Measurements from ENCODE around the gene ACCS.

The ACCS gene

DNA sequence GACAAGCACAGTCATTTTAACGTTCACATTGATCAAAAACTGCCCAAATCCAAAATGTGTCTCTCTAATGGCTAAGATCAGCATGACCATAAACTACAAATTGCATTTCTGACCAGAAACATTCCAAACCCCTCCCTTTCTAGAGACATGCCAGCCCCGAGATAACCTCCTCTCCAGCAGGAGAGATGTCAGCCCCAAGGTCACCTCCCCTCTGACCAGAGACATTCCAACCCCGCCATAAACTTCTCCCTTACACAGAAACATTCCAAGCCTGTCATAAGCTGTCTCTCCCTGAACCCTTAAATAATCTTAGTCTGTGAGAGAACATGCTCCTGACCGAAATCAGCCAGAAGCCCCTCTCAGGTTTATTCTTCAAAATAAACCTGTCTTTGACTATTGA is 22.8 kb downstream of the ACCS start:
- in situ Hi-C loops (cut with MboI; ENCODE audit: low sequenced_read_pairs), result no loop called here

DNA sequence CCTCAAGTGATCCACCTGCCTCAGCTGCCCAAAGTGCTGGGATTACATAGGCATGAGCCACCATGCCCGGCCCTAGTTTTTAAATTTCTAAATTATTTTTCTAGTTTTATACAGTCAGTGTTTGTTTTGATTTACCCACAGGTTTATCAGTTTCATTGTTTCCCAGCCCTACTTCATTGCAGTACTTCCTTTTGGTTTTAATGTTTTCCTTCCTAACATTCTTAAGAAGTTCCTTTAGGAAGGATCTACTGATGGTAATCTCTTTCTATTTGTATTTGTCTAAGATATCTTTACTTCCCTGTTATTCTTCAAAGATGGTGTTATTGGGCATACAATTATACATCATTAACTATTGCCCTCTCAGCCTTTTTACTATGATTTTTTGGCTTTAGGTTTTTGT is 24.5 kb downstream of the ACCS start:
- in situ Hi-C loops (cut with MboI; ENCODE audit: low sequenced_read_pairs), result no loop called here

DNA sequence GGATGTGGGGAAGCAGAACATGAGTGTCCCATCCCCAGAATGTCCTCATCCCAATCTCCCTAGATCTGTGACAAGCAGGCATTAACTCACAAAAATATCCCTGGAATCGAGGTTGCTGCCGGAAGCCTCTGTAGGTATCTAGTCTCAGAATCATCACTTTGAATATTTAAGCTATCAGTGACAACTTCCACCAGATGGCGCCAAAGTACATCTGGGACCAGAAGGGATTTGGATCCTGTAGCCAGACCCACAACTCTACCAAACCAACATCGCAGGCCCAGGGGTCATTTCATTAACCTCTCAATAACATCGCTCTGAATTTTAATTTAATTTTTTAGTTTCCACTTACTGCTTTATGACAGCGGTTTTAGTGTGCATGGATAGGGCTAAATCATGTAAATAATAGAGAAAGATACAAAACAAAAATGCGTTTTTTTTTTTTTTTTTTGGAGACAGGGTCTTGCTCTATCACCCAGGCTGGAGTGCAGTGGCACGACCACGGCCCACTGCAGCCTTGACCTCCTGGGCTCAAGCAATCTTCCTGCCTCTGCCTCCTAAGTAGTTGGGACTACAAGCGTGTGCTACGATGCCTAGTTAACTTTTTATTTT is 28.3 kb downstream of the ACCS start:
- in situ Hi-C loops (cut with MboI; ENCODE audit: low sequenced_read_pairs), result no loop called here

DNA sequence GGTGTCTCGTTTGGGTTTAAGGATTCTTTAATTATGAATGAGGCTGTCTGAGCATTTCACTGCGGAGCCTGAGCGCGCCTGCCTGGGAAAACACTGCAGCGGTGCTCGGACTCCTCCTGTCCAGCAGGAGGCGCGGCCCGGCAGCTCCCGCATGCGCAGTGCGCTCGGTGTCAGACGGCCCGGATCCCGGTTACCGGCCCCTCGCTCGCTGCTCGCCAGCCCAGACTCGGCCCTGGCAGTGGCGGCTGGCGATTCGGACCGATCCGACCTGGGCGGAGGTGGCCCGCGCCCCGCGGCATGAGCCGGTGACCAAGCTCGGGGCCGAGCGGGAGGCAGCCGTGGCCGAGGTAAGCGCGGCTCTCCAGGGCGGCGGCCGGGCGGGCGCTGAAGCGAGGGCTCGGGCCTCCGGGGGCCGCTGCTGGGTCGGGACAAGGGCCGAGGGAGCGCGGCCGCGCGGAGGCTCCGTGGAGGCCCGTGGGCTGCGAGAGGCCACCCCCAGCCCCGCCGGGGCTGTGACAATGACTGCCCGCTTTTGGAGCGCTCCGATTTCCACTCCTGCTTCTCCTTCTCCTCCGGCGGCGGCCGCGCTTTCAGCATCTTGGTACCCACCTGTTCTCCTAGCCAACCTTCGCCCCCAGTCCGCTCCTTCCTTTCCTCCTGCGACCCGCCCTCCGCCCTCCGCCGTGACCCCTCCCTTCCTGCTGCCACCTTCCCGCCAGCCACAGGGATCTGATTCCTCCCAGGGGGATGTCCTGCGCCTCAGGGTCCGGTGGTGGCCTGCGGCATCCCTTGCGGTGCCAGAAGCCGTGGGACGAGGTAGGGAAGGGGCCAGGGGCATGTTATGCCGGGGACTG is 29.7 kb downstream of the ACCS start, which contains the start of gene EXT2:
TSS of gene EXT2 (plus strand) at position 173 of the 854 bp plus-strand sequence. CDS start 12,035 bp downstream, outside the sequence.
- in situ Hi-C loops (cut with MboI; ENCODE audit: low sequenced_read_pairs), result no loop called here

DNA sequence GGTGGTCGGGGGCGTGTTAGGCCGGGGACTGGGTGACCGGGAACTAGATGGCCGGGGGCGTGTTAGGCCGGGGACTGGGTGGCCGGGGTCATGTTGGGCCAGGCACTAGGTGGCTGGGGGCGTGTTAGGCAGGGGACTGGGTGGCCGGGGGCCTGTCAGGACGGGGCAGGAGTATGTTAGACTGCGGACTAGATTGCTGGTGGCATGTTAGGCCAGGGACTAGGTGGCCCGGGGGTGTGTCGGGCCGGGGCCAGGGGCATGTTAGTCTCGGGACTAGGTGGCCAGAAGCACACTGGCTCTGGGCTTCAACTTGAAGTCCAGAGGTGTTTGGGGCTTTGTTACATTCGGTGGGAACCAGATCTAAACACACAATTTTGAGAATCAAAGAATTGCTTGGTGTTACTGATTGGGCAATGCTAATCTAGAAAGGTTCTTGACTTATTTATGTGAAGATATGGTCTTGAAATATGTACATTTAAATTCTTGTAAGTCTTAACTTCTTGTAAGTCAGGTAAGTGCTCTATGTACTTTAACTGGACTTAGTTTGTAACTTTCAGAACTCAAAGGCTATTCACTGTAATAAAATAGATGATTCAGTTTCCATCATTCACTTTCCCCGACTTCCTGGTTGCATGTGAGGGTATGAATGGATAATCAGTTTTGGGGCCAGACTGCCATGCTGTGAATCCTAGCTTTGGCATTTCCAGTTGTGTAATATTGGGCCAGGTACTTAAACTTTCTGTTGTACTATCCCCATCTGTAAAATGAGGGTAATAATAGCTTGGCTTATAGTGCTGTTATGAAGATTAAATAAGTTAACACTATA is 30.5 kb downstream of the ACCS start:
- in situ Hi-C loops (cut with MboI; ENCODE audit: low sequenced_read_pairs), result no loop called here

DNA sequence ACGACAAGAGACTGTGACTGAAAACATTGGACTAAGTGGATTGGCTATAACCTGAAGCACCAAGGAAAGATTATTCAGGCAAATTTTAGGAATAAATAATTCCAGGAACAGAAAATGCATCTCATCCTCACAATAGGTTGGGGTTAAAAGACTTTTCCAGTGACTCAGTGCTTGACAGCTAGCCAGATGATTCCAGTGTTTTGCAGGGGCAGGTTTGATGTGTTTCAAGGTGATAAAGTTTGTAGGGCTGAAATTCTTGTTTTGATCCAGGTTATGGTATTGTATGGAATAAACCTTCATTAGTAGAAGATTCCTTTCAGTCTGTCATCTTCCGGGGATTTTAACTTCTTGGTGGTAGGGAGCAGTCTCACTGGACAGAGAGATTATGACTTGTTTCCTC is 31.8 kb downstream of the ACCS start:
- in situ Hi-C loops (cut with MboI; ENCODE audit: low sequenced_read_pairs), result no loop called here

DNA sequence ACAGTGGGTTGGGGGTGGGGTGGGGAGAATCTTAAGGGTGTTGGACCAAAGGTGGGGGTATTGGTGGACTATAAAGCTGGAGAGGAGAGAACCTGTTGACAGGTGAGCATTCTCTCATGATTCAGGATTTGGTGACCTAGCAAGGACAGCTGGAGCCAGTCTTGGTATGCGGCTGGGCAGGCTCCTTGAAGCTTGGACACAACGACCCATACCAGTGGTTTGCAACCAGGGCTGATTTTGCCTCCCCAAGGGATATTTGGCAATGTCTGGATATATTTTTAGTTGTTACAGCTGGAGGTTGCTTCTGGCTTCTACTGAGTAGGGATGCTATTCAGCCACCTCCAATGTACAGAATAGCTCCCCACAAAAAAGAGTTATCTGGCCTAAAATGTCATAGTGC is 35.0 kb downstream of the ACCS start:
- in situ Hi-C loops (cut with MboI; ENCODE audit: low sequenced_read_pairs), result no loop called here

DNA sequence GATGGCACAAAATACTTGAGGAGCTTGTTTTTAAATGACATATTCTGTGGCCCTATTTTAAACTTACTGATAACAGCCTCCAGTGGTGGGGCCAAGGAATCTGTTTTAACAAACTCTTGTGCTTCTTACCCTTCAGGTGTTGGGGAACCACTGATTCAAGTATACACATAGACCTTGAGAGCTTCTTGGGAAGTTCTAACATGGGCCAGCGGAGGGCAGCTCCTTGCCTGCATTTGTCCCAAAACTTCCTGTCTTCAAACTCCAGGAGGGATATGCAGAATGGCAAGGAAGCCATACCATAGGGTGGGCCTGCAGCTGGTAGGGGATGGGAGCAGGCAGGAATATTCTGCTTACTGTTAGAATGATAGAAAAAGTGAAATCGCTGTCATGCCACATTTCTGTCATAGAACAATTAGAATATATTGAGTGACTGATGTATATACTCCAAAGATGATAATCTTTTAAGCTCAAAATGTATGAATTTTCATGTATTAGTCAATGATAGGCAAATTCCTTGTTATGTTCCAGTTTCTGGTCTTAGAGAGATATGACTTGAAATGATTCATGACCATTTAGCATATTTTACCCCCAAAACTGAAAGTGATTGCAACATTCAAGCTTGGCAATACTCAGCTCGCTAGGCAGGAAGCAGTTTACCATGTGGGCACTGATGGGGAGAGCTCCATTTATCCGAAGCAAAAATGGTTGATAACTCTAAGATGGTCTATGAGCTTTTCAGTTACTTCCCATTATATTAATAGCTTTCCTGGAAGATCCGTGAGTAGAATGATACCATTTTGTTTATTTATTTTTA is 38.6 kb downstream of the ACCS start:
- in situ Hi-C loops (cut with MboI; ENCODE audit: low sequenced_read_pairs), result no loop called here

DNA sequence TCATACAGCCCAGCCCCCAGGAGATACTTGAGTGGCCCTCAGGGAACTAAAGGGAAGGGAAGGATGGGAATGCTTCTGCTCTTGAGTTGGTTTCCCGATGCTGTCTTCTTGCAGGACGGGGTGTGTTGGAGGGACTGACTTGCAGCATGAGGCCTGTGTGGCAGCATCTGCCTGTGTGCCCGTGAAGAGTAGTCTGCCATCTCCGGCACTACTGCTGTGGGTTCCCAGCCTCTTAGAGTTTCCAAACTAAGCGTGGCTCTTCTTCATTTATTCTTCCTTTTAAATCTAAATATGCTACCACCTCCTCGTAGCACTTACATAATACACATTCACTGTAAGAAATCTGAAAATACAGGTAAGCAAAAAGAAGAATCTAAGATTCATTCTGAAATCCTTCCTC is 42.2 kb downstream of the ACCS start:
- in situ Hi-C loops (cut with MboI; ENCODE audit: low sequenced_read_pairs), result no loop called here

DNA sequence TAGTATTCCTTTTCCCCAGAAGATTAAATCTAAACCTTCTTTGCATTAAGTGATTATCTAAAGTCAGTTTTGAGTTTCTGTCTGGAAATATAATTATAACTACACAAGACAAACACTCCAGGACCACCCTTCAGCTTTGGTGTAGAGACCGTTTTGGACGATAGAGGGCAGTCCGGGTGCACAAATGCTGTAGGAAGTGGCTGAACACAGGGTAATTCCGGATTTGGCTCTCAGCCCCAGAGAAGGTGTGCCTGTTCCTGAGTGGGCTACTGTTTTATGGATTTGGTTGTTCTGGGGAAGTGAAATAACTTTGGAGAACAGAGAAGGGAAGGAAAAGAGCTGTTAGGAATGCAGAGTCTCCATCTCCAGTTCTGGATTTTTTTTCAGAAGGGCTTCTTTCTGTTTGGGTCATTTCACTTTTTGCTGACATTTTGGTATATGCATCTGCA is 44.2 kb downstream of the ACCS start:
- in situ Hi-C loops (cut with MboI; ENCODE audit: low sequenced_read_pairs), result no loop called here

DNA sequence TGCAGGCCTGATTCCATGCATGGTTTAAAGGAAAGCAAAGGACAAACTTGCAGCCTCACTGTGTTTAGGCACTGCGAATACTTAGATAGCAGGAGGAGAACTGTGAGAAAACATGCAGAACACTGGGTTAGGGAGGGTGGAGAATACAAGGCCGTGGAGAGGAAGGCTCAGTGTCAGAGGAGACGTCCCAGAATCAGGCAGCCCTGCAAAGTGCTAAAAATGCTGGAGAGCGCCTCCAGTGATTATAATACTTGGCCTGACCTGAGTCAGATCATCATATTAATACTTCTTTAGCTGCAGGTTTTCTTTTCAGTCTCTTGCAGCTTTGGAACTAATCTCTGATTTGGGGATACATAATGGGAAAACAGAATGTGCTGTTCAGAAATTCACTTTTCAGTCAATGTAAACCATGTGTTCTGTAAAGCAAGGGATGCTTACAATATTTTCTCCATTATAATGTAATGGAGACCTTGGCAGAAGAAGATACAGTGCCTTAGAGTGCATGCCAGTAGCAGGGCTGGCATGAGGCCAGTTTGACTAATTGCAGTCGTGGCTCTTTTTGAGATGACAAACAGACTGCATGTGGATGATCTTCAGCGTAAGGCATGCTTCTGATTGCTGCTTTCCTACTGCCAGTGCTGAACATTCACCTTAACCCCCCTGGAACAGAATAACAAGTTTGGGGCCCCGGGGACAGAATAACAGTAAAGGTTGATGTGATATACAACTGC is 46.2 kb downstream of the ACCS start:
- in situ Hi-C loops (cut with MboI; ENCODE audit: low sequenced_read_pairs), result no loop called here

DNA sequence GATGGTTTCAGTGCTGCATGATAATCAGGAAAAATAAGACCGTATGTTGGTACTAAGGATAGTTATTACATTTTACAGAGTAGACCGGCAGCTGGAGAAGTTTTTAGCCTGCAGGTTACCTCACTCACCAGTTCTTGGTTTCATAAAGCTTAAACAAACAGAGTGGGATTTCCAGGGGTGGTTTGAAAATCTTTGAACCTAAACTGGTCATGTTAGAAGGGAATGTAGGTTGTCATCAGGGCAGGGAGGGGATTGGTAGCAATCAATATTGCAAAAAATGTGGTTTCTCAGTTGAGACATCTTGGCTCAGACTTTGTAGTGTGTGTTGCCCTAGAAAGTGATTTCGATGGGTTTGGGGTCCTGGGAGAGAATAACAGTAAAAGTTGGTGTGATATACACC is 46.9 kb downstream of the ACCS start:
- in situ Hi-C loops (cut with MboI; ENCODE audit: low sequenced_read_pairs), result no loop called here

DNA sequence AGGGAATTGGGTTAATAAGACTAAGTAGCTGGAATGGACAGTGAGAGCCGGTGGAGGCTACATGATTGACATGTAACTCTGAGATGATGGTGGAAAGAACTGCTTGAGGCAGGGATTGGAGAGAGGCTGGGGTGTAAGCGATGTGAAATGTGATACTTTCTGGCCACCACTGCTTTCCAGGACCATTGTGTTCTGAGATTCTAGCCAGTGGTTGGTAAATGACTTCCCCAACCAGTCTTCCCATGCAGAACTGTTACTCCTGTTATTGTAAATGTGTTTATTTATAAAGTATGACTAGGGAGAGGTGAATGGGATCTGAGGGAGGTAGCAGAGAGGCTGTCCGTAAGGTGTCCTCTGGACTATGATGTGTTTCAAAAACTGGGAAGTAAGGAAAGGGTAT is 47.5 kb downstream of the ACCS start:
- in situ Hi-C loops (cut with MboI; ENCODE audit: low sequenced_read_pairs), result no loop called here

DNA sequence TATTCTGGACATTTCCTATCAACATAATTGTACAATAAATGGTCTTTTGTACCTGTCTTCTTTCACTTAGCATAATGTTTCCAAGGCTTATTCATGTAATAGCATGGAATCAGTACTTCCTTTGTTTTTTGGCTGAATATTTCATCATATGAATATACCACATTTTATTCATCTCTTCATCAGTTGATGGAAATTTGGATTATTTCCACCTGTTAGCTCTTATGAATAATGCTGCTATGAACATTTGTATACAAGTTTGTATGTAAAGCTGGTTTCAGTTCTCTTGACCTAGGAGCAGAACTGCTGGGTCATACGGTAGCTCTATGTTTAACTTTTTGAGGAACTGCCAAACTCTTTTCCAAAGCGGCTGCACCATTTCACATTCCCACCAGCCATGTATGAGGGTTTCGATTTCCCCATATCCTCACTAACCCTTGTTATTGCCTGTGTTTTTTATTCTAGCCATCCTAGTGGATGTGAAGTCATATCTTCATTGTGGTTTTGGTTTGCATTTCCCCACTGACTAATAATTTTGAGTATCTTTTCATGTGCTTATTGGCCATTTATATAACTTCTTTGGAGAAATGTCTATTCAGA is 50.3 kb downstream of the ACCS start:
- in situ Hi-C loops (cut with MboI; ENCODE audit: low sequenced_read_pairs), result no loop called here

DNA sequence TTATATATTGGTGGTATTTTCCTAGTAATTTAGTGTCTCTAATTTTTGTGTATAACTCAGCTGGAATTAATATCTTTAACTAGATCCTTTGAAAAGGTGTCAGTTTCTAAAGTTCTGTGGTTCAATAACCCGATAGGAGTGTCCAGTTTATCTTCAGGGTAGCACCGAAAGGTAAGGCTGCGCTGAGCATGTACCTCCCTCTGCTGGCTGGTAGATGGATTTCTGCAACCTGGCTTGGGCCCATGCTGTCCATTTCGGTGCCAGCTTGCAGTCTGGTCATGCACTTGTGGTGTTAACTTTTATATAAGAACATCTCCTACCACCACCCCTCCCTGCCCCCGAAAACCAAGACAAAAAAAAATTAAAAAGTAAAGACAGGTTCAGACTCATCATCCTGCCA is 54.1 kb downstream of the ACCS start:
- in situ Hi-C loops (cut with MboI; ENCODE audit: low sequenced_read_pairs), result no loop called here

DNA sequence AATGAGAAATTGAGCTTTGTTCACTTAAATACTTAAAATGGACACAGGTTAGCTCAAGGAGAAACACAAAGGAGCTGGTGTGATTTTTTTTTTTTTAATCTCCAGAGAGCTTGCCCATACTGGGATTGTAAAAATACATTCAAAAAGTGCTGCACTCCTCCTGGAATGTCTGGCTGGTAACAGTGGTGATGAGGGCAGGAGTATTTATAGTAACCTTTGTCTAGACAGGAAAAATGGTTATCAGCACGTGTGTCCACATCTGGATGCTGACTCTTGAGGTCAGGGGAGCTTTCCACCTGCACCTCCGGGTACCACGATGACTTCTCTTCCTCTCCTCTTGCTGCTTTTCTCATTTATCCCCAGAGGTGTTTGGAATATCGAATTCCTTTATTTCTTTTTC is 59.5 kb downstream of the ACCS start:
- in situ Hi-C loops (cut with MboI; ENCODE audit: low sequenced_read_pairs), result no loop called here

DNA sequence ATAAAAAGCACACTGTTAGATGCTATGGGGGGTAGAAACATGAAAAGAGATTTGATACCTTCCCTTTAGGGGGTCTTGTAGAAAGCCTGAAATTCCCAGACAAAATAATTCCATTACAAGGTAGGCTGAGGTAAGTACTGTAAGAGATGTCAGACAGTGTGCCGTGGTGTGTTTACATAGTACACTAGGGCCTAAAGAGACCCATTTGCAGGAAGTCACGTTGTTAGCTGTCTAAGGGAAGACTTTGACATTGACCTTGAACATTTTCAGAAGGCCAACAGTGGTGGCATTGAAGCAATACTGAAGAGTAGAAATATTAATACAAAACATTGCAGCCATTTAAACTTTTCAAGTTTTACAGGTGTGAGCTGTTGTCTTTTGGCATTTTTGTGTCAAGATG is 60.2 kb downstream of the ACCS start:
- in situ Hi-C loops (cut with MboI; ENCODE audit: low sequenced_read_pairs), result no loop called here

DNA sequence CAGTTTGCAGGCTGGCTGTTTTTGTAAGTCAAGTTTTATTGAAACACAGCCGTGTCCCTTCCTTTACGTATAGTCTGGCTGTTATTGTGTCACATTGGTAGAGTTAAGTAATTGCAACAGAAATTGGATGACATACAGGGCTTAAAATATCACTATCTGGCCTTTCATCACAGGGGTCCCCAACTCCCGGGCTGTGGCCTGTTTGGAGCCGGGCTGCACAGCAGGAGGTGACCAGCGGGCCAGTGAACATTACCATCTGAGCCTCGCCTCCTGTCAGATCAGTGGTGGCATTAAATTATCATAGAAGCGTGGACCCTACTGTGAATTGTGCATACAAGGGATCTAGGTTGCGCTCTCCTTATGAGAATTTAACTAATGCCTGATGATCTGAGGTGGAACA is 61.1 kb downstream of the ACCS start:
- in situ Hi-C loops (cut with MboI; ENCODE audit: low sequenced_read_pairs), result no loop called here

DNA sequence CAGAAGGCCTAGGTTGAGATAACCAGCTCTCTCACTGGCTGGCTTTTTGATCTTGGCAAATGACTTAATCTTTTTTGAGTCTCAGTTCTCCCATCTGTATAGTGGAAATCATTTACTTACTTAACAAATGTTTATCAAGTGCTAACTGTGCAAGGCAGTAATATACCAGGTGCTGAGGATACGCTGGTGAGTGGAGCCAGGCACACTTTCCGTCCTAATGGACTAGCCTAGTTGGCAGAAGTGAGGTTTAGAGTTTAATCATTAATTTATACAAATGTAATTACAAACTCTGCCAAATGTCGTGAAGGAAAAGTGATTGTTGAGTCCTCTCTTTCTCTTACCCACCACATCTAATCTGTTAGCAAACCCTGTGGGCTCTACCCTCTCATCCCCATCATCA is 62.7 kb downstream of the ACCS start:
- in situ Hi-C loops (cut with MboI; ENCODE audit: low sequenced_read_pairs), result no loop called here

DNA sequence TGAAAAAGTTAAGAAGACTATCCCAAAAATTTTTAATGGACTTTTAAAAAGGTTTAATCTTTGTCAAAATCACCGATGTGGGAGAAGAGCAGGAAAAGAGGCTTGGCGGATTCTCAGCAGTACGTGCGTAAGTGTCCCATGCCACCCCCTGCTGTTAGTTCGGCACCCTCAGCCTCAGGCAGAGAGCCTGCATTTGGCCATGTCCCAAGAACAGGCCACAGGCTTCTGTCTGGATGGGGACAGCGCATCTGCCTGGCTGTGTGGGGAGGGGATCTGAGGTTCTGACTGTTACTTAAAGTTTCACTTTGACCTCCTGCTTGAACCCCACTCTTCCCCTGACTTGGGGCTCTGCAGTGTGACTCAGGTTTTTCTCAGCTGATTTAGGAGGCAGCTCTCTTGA is 64.7 kb downstream of the ACCS start:
- in situ Hi-C loops (cut with MboI; ENCODE audit: low sequenced_read_pairs), result no loop called here

All from hTERT RPE-1 (cell line).